HG02884 (cell line): Measurements from ENCODE around the gene COA8.
A peak's percentile ranks its signal among the peaks of the same experiment; 100 is the strongest.

Experiments
- ATAC-seq: cut with Tn5 transposase; IDR thresholded peaks from one replicate; pipeline ENCODE4 v1.9.1; 2021; ENCODE audit warnings: mild to moderate bottlenecking, moderate library complexity; ENCODE audit not compliant: unreplicated experiment

Gene COA8

DNA sequence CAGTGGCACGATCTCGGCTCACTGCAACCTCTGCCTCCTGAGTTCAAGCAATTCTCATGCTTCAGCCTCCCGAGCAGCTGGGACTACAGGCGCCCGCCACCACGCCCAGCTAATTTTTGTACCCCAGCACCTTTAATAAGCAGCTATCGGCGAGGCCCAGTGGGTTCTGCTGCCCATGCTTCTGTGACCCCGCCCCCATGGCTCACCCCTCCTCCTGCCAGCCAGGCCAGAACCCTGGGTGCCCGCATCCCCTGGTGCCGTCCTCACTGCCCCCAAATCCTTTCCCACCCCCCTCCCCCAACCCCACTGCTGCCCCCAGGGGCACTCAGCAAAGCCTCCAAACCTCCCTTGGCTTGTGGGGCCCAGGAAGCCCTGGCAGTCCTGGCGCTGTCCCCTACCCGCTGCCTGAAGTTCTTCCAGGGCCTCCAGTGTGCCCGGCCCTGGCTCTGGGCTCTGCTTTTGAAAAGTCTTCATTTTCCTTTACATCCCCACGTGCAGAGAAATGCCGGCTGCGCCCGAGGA, 14.8 kb upstream of the COA8 start:
- no peak for ATAC-seq

DNA sequence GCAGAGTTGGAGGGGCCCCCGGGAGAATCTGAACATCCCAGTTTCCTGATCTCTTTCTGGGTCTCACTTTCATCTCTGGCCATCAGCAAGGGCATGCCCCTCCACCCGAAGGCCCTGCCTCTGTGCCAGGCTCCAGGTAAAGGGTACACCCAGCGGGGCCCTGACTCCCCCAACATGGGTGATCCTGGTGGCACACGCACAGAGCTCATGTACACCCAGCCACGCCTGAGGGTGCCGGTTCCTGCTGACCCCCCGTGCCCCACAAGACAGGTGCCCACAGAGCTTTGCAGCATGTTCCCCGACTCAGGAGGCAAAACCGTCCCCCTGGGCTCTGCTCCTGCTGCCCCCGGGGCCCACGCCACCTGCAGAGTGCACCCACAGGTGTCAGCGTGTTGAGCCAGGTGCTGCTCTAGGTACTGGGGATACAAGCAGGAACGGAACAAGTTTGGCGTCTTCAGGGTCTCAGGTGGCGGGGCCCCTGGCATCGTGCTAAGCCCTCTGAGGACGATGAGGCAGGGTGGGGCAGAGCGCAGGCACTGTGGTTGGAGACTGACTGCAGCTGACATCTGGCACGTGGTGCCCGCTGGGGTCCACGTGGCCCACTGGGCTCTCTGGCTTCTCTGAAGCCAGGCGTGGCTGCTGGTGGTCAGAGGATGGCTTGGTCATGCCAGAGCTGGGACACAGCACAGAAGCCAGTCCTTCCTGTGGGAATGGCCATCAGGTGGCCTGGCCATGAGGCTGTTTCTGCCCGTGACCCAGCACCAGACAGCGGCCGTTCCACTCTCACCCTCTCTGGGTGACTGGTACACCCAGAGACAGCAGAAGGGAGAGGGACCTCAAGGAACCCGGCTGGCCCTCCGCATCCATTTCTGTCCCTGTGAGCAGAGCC, 14.1 kb upstream of the COA8 start:
- ATAC-seq, result no peak

DNA sequence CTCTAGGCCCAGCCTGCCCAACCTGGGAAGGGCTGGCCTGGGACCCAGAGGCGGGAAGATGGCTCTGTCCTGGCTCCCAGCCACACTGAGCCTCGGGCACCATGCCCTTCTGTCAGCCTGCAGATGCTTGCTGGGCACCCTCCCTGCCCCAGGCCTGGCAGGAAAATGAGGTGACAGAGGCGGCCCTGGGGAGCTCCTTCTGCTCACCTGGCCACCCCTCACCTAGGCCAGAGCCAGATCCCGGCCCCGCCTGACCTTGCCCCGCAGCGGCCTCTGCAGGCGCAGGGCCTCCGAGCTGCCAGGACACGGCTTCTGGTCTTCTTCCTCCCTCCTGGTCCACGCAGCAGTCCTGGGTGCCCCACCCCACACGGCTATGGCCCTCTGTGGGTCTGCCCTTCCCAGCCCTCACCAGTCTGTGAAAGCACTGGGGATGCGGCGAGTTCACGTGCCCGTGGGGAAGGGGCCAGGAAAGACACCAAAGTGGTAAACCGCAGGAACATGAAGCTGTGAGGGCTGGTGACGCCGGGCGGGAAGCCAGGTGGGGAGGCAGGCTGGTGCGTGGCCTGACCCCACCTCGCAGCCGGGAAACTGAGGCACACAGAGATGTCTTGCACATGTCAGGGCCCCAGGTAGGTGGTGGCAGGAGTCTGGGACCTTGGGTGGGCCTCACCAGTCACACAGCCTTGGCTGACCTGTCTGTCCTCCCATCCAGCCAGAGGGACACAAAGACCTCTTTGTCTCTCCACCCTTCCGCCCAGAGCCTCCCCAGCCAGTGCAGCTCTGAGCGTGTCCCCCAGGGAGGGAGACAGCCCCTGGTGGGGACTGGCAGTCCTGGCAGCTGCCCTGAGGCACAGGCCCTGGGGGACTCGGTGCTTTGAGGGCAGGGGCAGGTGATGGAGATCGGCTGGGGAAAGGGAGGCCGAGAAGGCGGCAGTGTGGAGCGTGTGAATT, 13.1 kb upstream of the COA8 start:
- ATAC-seq, result no peak

DNA sequence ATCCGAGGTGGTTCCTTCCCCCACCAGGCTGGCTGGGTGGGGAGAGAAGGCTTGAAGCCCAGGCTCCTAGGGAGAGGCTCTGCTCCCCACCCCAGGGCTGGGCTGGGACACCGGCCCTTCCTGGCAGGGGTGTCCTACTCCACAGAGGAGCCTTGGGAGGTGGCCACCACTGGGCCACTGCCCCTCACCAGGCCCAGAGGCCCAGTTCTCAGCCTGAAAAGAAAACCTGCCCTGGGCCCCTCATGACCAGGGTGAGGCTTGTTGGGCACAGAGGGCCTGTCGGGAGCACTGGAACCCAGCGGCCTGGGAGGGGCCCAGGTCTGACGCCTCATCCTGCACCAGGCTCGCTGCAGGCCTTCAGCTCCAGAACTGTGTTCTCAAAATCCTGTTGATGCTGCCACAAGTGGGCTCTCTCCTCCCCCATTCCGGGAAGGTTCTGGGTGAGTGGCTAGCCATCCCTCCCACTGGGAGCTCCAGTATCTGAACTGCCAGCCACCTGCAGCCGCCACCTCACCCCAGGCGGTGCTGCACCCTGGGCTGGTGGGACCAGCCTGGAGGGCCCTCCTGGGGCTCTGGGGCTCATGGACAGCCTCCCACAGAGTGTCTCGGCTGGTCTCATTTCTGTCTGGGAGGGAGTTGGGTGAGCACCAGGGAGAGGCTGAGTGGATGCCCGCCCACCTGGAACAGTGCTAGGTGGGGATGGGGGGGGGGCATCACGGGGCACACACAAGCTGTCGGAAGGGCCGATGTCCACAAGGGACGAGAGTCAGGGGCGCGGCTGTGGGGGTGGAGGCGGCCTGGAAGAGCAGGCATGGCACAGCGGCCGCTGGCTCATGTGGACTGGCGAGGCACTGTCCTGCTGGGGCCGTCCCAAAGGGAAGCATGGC, 12.1 kb upstream of the COA8 start:
- ATAC-seq, result no peak

DNA sequence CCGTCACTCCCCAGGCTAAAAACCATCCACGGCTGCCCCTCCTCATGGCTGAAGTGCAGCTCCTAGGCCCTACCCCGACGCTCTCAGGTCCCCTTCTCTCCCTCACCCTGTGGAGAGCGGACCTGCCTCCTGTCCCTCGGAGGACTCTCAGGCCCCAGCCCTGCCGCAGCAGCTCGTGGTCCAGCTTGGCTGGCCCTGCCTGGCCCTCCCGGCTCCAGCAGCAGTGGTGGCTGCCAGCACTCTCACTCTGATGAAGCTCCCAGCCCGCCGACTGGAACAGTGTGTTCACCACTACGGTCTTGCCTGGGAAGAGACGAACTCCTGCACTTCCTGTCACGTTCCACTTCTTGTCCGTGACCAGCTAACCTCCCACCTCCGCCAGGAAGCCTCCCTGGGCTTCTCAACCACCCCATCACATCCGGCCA, 11.4 kb upstream of the COA8 start:
- no peak for ATAC-seq

DNA sequence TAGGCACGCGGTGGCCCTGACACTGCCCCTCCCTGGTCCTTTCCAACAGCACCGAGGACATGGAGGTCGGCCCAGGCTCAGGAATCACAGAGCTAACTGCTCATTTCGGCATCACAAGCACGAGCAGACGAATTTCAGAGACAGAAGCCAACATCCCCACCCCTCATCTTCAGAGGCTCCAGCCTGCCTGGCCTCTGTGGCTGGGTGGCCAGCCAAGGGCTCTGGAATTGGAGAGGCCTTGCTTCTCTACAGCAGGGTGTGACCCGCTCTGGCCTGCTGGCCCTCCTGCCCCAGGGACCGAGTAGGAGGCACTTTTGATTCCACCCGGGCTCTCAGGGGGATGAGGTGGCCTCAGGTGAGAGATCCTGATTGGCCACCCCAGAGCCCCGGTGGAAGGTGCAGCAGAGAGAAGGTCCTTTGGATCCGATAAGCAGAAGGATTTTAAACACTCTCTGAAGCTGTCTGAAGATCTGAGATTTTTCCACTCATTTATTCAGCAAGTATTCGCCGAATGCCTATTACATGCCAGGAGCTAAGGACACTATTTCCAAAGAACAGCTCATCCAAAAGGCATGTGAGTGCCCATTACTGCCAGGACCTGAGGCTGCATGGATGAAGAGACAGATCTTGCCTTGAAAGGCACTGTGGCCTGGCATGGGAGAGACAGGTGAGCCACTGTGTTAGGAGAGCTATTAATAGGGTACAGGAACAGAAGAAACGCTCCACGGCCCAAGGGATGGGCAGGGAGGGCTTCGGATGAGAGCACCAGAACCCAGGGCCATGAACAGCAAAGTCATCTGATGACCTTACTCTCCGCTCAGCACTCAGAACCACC, 10.5 kb upstream of the COA8 start:
- no peak for ATAC-seq

DNA sequence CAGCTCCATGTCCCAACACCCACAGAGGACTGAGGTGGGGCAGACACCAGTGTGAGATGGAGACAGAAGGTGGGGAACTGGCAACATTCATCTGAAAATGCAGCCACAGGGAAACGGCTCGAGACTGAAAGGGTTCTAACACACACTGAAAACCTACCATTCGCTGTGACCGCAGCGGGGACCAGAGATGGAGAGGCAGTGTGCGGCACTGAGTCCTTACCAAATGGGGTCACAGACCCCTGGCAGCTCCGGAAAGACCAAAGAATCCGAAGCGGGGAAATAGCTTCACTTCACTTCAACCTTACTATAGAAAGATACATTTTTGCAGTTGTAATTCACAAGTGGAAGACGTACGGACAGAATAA, 9.9 kb upstream of the COA8 start:
- ATAC-seq, result no peak

DNA sequence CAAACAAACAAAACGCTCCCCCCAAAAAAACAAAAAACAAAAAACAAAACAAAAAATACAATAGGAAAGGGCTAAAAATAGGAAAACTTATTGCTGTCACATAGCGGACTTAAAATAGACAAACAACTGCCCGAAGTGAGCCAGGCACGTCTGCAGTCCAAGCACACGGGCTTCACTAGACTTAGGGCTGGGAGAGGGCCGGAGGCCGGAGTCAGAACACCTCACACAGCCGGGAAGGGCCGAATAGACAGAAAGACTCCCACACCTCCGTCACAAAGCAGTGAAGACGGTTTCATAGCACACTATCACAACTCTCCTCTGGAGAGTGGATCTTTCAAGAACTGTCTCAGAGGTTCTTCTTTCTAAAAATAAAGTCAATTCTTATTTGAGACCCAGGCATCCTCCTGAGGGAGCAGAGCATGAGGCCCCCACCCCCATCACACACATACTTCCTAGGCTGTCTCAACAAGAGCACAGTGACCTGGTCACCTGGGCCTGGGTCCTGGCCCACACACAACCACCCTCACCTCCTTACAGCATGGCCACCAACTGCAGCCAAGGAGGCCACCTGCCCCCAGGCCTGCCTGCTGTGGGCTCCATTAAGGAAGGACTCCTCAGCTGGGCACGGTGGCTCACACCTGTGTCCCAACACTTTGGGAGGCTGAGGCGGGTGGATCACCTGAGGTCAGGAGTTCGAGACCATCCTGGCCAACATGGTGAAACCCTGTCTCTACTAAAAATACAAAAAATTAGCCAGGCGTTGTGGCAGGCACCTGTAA, 7.0 kb upstream of the COA8 start:
- ATAC-seq, result no peak

DNA sequence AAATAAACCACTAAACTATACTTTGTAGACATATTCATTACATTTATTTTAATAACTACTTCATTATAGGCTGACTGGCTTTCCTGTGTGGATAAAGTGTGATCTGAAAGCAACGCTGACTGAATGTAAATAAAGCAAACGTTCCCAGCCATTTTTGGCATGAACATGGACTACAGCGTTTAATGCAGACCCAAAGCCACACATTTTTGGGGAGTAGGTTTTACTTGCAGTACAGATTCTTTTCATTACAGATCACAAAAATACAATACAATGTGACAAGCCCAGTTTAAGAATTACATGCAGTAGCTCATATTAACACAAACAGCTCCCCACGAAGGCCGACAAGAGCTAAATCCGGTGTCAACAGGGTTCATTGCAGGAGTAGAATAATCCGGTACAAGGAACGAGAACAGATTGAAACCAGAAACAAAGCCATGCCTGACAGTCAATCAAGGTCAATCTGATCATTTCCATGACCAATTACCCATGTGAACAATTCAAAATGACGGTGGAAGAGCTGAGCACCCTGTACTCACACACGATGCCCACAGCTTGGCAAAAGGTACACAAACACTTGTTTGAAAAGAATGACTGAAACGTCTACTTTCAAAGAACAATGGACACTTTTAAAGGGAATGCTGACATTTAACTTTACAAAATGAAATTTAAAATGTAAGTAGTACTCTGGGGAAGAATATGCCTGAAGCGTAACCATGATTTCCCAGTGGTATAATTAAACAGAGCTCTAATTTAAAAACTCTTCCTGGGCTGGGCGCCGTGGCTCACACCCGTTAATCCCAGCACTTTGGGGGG, 5.6 kb upstream of the COA8 start:
- ATAC-seq, result no peak

DNA sequence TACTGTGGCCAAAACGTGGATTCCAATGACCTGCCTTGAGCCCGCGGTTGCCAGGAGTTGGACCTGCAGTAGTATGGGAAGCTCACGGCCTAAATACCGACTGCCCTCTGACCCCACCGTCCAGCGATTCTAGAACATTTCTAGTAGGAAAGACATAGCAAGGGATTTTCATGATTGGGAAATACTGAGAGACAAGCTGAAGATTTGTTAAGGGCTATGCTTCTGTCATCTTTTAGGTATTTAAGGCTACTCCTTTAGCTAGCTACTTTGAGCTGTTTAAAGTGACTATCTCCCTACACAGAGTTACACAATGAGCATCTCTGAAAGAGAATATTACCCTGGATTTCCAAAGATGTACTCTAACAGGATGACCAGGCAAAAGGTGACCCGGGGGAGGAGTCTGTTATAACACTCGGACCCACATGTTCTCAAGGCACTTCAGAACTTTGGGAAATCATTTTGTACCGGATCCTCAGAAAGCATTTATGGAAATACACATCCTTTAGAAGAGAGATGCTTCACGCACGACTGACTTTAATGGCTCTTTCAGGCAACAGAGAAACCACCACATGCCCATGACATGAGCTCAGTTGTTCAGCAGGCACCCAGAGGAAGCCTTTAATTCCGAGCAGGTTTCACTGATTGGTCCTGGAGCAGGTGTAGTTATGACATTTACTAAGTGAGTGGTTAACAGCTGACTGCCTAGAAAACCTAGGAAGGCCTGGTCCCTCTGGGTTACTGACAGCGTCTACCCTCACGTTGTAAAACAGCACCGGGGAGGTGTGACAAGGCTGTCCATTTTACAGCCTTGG, 4.5 kb upstream of the COA8 start:
- ATAC-seq, result no peak

DNA sequence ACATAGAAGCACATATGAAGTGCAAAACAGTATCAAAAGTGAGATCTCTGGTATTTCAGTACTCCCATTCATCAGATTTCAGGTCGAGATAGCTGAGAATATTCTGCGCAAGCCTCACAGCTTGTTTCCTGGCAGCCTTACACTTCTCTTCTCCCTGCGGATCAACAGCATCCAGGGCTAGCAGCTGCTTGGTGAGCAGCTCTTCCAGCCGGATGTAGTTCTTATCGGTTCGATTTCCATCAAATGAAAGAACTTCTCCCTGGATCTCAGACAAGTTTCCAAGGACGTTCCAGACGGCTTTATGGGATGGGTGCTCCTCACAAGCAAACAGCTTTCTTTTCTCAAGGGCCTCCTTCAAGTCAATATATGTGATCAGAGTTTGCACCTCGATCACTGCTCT, 3.0 kb upstream of the COA8 start:
- ATAC-seq, result no peak

DNA sequence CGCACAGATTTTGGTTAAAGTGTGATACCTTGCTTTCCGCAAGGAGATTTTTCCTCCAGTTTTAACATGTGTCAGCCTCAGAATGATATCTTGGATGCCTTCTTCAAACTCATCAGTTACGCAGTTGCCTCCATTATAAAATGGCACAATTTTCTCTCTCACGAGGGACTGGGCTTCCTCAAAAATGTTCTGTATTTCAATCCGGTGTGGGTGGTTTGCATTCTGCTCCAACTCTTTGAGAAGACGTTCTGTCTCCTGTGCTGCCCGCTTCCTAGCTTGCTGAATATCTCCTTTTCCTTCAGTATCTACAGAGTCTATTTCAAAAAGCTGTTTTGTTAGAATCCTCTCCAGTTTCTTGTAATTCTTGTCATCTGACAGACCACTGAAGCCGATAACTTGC, 2.1 kb upstream of the COA8 start:
- ATAC-seq, result no peak

DNA sequence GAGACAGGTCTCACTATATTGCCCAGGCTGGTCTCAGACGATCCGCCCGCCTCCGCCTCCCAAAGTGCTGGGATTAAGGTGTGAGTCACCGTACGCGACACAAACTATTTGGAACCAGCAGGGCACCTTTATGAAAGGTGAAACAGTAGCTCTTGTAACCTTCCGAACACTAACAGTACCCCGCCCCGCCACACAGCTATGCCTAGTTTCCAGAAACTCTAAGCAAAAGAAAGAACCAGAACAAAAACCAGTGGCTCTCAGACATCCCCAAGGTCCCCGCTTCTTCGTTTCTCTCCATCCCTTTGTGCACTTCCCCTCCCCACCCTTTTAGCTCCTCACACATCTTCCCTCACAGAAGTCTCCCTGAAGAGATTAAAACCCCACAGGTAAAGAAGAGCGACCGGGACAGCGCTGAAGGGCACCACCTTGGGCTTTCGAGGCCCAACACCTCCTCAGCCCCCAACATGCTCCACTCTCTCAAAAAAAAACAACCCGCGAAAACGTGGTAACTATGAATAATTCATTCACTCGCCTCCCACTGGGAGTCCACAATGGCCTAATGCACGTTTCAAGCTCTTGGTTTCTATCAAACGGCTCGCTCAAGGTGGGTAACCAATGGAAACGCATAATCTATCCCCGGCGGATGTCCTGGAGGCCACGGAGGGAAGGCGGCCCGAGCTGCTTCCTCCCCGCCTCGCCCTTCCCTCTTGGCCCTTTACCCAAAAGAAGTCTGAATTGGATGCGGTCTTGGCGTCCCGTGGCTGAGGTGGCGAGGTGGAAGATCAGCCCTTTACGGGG, 1.2 kb upstream of the COA8 start:
- peak; percentile 12 for ATAC-seq

DNA sequence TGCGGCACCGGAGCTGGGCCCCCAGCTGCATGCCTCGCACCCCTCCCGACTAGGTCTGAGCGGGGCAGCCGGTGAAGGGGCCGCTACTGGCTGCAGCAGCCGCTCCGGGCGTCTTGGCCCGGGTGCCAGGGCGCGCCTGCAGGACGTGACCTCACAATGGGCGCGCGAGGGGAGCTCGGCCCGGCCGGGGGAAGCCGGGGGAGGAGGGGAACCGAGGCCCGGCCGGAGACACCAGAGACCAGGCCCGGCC, 656 bp upstream of the COA8 start:
- peak; percentile 29 for ATAC-seq

DNA sequence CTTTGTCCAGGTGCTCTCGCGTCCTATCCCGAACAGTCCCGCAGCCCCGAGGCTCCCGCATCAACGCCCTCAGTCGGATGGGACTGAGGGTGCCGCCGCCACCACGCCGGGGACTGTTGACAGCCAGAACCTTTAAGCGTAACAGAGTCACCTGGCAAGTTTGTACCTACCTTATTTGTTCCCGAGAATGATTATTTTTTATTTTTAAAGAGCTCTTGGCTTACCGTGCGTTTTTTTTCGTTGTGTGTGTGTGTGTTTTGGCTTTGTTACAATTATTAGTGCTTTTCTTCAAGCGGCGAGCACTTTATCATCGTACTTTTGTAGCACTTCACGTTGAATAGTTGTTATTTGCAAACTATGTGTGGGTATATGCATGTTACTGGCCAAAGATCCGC, 463 bp downstream of the COA8 start:
- no peak for ATAC-seq

DNA sequence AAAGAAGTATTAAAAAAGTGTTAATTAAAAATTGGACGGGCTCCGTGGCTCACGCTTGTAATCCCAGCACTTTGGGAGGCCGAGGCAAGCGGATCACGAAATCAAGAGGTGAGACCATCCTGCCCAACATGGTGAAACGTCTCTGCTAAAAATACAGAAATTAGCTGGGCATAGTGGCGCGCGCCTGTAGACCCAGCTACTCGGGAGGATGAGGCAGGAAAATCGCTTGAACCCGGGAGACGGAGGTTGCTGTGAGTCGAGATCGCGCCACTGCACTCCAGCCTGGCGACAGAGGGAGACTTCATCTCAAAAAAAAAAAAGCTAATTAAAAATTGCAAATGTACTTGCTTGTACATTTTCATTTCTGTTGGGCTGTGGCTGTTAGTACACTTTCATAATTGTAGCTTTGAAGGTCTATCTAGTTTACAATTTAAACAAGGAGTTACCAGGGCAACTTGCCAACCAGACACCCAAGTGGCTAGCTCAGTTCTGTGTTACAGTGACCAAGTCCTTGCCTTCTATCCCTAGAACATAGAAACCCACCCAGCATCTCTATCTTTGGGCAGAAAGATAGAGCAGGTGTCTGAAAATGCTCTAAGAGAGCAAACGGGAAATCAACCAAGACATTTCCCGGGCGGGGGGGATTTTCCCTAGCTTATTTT, 1.2 kb downstream of the COA8 start:
- no peak for ATAC-seq
